Left renal pelvis (tissue), 4 donors: ENCODE results near the gene POLH. TPM values are rescaled to one million over a fixed set of nuclear protein-coding genes. Genes with fewer than 3 reads are reported as not detected.
"Not testable (repeated sequence)": the region's sequence is repeated elsewhere in the genome, so short reads cannot be mapped to it uniquely, and the experiment has no call there.

Experiments
- DNase-seq, 4 donors: peaks; one replicate each; pipeline ENCODE4 v3.0.0-alpha.2; 2013; ENCODE audit warnings: low read depth in 4 of 4, low spot score in 3 of 4
- polyA plus RNA-seq, 4 donors: library from polyadenylated mRNA; unstranded; fragments of 120-200 nt; gene quantifications; one replicate each; pipeline ENCODE4 v1.2.1, GENCODE V29; 2013; ENCODE audit not compliant: insufficient read length in 4 of 4

The POLH gene
- polyA plus RNA-seq, 4 donors: 18.6 to 26.9 (median 20.4) TPM

DNA sequence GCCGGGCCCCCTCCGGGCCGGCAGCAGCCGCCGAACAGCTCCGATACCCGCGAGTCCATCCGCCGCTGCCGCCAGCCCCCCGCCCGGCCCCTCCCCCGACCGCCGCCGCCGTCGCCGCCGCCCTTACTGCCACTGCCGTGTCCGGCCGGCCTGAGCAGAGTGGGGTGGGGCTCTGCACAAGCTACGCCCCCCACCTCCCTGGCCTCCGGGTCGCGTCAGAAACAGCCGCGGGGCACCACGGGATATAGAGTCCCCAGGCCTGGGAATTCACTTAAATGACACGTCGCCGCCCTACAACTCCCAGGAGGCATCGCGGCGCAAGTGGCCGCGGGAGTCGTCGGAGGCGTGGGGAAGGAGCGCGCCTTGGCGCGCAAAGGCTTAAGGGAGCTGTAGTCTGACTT, 53.1 kb downstream of the POLH start, which contains the start of gene GTPBP2:
TSS of gene GTPBP2 (minus strand) at position 161 of the 401 bp plus-strand sequence. CDS start at position 59, 102 bp downstream.
- DNase-seq: peak; percentile 94 to 98 (median 98)

DNA sequence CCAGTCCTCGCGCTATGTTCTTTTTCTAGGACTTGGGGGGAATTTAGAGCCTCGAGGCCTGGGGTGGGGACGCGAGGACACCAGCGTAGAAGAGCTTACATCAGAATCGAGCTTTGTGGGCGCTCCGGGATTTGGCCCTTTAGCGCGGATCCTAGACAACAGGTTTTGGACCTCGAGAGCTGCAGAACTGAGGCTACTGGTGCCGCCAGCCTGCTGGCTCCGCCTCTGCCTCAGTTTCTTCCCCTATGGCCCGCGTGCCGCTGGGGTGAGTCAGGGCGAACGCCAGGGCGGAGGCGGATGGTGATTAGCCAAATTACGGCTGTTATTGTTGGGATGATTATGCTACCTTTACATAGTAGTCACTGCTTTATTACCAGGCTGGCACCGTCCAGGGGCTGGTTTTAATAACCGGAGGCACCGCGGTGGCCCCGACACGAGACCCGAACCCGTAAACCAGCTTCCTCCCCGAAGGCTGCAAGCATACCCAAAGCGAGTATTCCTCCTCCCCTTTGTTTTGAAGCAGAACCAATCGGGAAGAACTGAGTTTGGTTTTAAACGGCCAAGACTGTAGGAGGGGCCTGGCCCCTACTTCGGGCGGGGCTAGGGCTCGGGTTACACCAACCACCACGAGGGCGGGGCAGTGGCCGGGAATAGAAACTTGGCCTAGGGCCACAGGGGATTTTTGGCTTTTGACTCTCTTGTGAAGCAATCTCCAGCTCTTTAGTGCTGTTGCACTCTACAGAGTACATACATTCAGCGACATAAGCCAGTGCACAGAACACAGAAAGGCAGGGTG, 53.7 kb downstream of the POLH start:
- peak; percentile 89 to 94 (median 93) for DNase-seq

DNA sequence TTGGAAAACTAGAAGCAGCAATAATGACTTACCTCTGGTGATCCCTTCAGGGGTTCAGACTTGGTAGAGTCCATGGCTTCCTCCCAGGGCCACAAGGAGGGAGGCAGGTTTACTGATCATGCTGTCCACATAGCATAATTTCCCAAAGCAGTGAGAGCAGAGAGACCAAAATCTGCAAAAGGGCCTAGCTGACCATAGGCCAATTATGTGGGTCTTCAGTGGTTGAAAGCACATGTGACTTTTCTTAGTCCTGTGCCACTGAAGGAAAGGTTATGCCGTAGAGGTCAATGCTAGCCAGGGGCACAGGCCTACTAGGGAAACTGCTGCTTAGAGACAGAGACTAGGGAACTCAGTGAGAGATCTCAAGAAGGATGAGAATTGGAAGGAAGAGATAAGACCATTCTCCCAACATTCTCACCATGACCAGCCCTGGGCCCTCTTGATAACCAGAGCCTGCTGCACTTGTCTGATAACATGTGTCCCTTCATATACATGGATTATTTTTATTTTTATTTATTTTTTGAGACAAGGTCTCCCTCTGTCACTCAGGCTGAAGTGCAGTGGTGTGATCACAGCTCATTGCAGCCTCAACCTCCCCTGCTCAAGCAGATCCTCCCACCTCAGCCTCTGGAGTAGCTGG, 55.1 kb downstream of the POLH start:
- no peak for DNase-seq

DNA sequence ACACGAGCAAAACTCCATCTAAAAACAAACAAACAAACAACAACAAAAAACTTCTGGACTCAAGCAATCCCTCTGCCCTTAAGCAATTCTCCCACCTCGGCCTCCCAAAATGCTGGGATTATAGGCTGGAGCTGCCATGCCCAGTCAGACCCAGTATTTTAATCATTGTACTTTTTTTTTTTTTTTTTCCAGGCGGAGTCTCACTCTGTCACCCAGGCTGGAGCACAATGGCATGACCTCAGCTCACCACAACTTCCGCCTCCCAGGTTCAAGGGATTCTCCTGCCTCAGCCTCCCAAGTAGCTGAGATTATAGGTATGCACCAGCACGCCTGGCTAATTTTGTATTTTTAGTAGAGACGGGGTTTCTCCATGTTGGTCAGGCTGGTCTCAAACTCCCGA, 57.0 kb downstream of the POLH start:
- DNase-seq: not testable (repeated sequence)

DNA sequence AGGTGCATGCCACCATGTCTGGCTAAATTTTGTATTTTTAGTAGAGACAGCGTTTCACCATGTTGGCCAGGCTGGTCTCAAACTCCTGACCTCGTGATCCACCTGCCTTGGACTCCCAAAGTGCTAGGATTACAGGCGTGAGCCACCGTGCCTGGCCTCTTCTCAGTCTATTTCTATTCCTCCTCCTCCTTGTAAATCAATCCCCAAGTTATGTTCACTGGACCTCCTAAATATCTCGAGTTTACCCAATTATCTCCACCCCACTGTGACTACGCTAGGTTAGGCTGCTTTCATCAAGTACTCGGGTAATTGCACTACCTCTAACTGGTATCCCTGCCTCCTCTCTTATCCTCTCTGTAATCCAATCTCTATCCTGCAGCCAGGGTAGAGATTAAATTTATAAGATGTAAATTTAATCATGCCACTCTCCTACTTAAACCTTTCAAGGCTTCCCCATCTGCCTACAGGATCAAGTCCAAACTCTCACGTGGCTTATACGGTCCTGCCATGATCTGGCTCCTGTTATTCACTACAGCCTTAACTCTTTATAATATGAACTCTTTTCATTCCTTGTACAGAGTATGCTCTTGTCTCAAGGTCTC, 58.8 kb downstream of the POLH start:
- DNase-seq: no peak

DNA sequence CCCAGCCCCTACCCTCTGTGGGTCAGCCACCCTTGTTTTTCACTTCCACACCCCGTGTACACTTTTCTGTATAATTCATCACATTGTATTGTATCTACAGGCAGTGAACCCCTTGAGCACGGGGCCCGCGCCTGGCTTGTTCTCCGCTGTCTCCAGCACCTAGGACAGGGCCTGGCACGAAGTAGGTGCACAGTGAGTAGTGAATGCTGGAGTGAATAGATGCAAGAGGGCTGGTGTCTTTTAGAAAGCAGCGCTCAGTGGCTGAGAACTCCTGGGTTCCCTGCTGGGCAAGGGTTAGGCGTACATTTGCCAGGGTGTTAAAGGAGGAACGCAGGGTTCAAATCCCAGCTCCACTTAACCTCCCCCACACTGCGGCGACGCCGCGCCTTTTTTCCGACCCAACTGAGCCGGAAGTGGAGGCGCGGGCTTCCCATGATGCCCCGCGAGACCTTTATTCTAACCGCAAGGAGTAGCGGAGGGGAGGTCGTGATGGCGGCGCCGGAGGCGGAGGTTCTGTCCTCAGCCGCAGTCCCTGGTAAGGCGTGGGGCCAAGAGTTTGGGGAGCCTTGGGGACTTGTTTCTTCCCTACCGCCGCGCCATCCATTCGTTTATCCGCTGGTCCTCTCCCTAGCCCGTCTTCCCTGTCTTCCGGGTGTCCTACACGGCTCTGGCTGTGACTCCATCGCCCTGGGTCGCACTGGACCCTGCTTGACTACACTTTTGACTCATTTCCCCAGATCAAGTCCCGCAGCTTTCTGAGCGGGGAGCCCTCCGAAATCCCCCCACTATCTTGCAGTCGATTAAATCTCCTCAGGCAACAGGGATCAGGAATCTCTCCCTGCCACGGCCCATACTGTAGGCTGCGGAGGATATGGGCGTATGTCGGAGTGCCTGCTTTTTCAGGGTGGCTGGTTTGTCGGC, 59.7 kb downstream of the POLH start, which contains the start of gene MAD2L1BP:
TSS of gene MAD2L1BP (plus strand) at position 454 of the 921 bp plus-strand sequence. CDS start at position 490, 36 bp downstream.
- peak; percentile 59 to 71 (median 68) for DNase-seq

DNA sequence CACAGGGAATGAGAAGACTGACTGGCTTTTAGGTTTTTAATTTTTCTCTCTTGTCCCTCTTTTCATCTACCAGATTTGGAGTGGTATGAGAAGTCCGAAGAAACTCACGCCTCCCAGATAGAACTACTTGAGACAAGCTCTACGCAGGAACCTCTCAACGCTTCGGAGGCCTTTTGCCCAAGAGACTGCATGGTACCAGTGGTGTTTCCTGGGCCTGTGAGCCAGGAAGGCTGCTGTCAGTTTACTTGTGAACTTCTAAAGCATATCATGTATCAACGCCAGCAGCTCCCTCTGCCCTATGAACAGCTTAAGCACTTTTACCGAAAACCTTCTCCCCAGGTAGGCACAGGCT, 60.3 kb downstream of the POLH start:
- no peak for DNase-seq

DNA sequence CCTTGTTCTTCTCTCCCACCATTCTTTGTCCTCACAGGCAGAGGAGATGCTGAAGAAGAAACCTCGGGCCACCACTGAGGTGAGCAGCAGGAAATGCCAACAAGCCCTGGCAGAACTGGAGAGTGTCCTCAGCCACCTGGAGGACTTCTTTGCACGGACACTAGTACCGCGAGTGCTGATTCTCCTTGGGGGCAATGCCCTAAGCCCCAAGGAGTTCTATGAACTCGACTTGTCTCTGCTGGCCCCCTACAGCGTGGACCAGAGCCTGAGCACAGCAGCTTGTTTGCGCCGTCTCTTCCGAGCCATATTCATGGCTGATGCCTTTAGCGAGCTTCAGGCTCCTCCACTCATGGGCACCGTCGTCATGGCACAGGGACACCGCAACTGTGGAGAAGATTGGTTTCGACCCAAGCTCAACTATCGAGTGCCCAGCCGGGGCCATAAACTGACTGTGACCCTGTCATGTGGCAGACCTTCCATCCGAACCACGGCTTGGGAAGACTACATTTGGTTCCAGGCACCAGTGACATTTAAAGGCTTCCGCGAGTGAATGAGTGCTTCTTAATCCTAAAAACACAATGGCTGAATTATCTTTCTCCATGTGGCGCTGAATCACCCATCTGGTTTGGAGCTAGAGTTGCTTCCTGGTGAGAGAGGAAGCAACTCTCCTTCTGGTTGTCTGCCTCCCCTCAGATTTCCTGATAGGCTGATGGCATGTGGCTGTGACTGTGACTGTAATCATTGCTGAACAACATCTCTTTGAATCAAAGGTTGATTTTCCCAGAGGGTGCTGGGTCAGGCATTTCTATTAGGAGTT, 64.2 kb downstream of the POLH start:
- DNase-seq: no peak

DNA sequence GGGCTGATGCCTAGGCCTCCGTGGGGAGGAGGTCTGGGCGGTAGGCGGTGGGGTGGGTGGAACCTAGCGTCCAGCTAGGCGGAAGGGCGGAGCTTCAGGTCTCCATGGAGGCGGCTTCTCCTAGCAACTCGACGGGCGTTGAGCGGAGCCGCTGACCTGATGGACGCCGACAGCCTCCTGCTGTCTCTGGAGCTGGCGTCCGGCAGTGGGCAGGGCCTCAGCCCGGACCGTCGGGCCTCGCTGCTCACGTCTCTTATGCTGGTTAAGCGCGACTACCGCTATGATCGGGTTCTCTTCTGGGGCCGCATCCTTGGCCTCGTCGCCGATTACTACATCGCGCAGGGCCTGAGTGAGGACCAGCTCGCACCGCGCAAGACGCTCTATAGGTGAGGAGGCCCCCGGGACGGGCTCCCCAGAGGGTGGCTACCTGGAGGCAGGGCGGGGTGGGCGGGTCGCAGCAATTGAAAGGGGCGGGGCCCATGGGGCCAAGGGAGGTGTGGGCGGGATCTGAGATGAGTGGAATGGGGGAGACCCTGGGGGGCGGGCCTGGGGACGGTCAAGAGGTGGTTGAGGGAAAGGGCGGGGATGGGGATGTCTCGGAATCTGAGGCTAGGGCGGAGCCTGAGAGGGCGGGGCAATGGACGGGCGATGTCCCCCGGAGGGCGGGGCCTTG, 69.1 kb downstream of the POLH start, which contains the start of gene RSPH9:
TSS of gene RSPH9 (plus strand) at position 97 of the 673 bp plus-strand sequence. CDS start at position 160, 63 bp downstream.
- peak in 1 of 4 donors; percentile 61 for DNase-seq

DNA sequence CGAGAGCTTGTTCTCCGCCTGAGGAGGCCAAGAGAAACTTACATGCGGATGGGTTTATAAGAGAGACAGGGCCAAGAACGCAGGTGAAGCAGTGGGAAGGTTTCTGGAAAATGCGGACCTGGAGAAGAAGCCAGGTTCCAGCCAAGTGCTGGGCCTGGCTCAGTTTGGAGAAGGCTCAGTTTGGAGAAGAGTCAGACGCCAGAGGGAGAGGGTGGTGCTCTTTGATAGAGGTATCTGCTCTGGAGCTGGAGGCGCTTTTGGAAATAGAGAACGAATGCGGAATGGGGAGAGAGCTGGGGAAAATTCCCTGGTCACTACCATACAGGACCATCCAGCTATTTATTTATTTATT, 69.6 kb downstream of the POLH start:
- no peak for DNase-seq

DNA sequence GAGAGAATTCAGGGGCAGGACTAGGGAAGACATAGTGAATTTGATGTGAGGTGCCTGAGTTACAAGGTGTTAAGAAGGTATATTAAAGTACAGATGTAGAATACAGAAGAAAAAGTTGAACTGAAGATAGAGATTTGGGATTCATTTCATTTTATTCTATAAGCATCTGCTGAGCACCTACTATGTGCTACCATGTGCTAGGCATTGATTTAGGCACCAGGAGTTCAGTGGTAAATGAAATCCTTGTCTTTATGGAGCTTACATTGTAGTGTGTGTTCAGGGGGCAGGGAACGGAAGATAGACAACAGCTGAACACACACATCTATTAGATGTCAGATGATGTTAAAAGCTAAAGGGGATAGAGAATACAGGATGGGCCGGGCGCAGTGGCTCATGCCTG, 71.6 kb downstream of the POLH start:
- no peak for DNase-seq

DNA sequence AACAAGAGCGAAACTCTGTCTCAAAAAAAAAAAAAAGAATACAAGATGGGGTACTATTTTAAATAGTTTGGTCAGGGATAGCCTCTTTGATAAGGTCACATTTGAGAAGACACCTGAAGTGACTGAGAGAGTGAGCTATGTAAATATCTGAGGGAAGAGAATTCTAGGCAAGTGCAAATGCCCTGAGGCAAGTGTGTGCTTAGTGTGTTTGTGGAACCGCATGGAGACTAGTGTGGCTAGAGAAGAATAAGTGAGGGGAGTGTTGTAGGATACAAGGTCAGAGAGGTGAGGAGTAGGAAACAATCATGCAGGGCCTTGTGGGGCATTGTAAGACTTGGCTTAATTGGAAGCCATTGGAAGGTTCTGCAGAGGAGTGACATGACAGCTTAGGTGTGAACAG, 72.3 kb downstream of the POLH start:
- DNase-seq: no peak

DNA sequence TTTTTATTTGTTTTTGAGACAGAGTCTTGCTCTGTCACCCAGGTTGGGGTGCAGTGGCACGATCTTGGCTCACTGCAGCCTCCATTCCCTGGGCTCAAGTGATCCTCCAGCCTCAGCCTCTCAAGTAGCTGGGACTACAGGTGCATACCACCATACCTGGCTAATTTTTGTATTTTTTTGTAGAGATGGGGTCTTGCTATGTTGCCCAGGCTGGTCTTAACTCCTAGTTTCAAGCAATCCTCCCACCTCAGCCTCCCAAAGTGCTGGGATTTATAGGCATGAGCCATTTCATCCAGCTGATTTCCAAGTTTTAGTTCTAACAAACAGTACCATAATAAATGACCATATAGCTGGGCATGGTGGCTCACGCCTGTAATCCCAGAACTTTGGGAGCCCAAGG, 76.8 kb downstream of the POLH start:
- not testable (repeated sequence) for DNase-seq

DNA sequence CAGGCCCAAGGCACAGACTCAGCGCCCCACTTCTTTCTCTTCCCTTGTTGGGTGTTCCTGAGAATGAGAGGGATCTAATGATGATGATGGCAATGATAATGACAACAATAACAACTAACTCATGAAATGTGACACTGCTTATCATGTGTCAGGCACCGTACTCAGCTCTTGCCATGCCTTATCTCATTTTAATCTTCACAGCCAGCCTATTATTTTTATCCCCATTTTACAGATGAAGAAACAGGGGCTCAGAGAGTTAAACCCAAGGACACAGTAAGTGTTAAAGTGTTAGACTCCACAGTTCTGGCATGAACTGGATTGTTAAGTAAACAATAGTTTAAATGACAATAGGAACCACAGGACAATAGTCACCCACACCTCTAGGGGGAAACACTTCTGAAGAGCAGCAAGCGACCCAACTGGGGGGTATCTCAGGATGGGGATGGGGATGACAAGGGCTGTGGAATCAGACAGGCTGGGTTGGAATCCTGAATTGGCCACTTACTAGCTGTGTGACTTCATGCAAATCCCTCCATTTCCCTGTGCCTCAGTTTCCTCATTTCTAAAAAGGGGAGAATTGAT, 81.3 kb downstream of the POLH start:
- DNase-seq: no peak

DNA sequence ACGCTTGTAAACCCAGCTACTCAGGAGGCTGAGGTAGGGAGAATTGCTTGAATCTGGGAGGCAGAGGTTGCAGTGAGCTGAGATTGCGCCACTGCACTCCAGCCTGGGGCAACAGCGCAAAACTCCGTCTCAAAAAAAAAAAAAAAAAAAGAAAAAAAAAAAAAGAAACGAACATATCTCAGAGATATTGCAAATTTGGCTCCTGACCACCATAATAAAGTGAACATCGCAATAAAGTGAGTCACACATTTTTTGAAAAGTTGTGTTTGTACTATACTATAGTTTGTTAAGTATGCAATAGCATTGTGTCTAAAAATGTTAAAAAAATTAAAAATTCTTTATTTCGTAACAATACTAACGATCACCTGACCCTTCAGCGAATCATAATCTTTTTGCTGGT, 82.2 kb downstream of the POLH start:
- no peak for DNase-seq

DNA sequence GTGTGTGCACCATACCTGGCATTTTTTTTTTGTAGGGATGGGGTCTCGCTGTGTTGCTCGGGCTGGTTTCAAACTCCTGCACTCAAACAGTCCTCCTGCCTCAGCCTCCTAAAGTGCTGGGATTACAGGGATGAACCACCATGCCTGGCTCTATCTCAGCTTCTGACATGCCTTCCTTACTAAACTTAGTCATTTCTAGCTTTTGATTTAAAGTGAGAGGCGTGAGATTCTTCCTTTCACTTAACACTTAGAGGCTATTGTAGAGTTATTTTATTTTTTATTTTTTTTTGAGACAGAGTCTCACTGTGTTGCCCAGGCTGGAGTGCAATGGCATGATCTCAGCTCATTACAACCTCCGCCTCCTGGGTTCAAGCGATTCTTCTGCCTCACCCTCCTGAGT, 87.0 kb downstream of the POLH start:
- not testable (repeated sequence) for DNase-seq
